ENCODE results near the gene KIF25. TPM values are rescaled to one million over a fixed set of nuclear protein-coding genes. Genes with fewer than 3 reads are reported as not detected.

Gene KIF25, protein sequence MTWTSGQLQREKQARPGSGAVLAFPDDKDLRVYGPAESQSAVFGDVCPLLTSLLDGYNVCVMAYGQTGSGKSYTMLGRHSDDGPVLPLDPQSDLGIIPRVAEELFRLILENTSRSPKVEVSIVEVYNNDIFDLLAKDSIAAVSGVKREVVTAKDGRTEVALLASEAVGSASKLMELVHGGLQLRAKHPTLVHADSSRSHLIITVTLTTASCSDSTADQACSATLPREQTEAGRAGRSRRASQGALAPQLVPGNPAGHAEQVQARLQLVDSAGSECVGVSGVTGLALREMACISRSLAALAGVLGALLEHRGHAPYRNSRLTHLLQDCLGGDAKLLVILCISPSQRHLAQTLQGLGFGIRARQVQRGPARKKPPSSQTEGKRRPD
- total RNA-seq (2014; rRNA removed) = not detected in 2 replicates
- 0.11 TPM for polyA plus RNA-seq (2012)

DNA sequence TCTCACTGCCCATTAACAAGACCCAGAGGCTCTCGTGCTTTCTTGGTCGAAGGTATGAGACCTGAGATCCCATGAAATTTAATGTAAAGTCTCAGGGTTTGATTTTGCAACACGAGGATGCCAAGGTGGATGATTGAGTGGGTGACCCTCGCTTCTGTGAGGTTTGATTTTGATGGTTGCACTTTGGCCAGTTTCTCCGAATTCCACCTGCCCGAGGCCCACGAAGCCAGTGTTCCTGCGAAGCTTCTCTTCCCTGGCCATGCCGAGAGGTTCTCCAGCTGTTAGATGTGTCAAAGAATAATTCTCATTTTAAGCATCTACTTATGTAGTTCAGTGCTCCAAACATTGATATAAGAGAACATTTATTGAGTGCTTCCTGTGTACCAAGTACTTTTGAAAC is at the start of gene KIF25:
Gene KIF25, plus strand, starts transcription at position 30 of the 400 bp plus-strand sequence. CDS start 31,915 bp downstream, outside the sequence.
- DNase-seq (ENCODE audit: low read depth) = no peak

DNA sequence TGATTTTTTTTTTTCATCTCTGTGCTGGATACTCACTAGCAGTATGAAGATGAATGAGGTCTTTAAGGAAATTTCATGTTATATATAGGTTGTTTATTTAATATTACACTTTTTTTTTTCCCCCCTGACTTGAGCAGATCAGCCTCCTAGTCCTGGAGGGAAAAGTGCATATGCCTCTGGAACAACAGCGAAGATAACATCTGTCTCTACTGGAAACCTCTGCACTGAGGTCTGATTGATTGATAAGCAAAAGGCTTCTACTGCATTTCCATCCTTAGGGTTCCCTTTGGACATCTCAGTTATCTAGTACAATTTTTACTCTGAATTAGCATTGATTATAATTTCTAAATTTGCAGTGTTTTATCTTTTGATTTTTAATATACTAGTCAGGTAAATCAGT is 49.8 kb upstream of the KIF25 start:
- DNase-seq (ENCODE audit: low read depth) = no peak

DNA sequence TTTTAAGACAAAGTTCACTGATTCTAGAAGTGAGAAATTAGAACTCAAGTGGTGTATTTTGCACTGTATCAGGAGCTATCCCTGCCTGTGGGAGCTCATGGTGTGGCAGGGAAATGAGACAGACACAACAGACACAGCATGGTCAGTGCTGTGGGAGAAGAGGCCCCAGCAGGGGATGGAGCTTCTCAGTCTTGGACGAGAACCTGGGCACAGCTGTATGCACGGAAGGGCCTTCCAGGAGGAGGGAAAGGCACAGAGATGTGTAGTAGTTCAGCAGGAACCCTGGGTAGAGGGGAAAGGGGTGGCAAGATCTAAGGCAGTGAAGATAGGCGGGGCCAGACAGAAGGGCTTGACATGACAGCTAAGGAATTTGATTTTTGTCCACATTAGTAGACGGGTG is 48.8 kb upstream of the KIF25 start:
- DNase-seq (ENCODE audit: low read depth) = no peak

DNA sequence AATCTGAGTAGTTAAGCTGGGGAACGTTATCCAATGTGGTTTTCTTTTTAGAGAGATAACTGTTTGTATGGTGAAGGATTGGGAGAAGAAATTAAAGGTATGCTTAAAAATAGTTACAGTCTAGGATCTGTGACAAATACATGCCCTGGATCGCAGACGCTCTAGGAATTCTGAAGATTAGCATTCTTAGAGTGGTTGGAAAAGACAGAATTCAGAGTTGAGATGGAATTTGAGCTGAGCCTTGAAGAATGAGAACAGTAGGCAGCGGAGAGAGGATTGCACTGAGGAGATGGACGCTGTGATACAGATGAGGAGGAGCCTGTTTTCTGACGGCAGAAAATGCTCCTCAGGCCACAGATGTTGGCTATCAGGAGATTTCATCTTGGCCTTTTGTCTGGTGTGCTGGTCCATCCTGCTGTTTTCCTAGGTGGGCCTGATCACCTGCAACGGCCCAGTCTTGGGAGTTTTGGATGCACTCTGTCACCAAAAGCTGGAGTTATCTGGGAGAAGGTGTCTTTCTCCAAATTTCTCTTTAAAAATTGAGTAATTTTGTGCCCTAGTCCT is 48.3 kb upstream of the KIF25 start:
- no peak for DNase-seq (ENCODE audit: low read depth)

DNA sequence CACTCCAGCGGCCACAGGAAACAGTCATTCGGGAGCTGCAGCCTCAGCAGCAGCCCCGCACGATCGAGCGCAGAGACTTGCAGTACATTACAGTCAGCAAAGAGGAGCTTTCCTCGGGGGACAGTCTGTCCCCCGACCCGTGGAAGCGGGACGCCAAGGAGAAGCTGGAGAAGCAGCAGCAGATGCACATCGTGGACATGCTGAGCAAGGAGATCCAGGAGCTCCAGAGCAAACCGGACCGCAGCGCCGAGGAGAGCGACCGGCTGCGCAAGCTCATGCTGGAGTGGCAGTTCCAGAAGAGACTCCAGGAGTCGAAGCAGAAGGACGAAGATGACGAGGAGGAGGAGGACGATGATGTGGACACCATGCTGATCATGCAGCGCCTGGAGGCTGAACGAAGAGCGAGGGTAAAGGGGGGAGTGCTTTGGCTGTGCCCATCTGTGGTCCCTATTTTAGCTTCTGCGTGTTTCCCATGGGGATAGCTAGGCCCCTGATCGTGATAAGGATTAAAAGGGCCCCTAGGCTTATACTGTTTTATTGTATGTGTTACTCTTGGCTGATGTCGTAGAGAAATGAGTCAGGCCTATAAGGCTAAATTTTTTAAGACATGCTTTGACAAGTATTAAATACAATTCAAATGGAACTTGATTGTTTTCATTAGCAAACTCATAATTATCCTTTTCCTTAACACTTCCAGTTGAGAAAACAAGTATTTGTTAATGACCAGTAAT is 45.5 kb upstream of the KIF25 start:
- no peak for DNase-seq (ENCODE audit: low read depth)

DNA sequence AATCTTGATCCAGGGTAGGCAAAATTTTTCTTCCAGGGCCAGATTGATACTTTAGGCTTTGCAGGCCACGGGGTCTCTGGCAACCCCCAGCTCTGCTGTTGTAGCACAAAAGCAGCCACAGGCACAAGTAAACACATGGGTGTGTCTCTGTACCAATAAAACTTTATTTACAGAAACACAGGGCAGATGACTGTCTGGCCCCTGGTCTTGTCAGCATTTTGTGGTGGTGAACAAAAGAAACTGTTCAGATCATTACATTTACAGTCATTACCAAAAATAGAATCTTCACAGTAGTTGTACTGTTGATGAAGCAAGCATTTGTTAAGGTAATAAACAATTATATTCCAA is 45.0 kb upstream of the KIF25 start:
- DNase-seq (ENCODE audit: low read depth) = no peak

DNA sequence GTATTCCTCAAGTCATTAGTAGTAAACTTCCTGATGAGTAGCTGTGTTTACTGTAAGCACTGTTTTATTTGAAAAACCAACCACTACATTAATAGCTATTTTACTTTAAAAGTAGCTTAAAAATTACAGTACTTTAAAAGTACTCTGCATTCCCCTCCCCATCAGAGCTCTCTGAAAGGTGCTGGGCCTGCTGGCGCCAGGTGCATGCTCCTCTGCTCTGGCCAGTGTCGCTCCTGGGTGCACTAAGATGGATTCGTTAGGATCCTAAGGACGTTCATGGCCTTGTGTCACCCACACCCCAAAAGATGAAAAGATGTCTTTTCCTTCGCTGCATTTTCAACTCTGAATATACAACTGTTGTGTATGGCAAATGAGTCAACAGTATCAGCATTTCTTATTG is 43.9 kb upstream of the KIF25 start:
- DNase-seq (ENCODE audit: low read depth) = no peak

DNA sequence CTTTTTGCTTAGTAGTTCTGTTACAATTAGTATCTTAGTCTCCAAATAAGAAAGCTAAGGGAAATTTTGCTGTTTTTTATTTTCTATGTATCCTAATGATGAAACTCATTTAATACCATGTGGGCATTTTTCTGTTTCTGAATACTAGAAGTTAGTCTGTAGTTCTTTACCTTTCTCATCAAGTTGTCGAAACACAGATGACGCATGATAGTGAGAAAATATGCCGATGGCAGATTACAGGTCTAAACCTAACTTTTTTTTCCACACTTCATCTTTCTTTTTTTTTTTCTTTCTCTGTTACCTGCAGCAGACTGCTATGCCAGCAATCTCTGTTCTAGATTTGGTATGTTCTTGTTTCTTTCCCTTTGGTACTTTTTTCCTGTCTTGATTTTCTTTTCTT is 43.3 kb upstream of the KIF25 start:
- DNase-seq (ENCODE audit: low read depth) = no peak

DNA sequence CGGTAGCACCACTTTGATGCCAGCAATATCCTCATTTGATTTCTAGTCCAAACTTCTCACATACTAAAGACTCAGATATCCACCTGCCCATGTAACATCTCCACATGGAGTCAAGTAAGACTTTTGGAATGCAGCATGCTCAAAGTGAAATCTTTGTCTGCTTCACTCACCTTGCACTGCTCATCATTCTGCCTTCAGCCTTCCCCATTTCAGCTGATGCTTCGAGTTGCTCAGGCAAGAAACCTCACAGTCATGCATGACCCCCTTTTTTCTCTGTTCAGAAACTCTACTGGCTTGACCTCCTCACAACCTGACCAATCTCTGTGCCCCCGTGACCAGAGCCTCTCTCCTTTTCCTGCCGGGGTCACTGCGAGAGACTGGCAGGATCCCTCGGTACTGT is 41.0 kb upstream of the KIF25 start:
- DNase-seq (ENCODE audit: low read depth) = no peak

DNA sequence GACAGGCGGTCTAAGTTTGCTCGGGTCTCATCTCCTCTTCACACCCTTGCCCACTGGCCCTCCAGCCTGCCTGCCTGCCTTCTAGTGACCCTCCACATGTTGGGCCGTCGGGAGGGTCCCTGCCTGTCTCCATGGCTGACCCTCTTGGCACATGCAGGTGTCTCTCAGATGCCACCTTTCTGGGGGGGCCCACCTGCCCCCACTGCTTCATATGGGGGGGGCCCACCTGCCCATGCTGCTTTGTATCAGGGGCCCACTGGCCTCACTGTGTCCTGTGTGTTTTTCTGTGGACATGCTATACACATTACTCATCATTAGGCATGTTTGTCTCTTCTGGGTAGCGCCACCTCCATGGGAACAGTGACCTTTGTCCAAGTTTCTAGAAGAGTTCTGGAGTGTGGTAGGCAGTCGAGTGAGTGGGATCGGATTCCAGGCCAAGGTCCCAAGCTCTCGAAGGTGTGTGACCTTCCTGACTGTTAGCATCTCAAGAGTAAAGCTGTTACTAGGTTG is 40.4 kb upstream of the KIF25 start:
- DNase-seq (ENCODE audit: low read depth) = peak; percentile 36

DNA sequence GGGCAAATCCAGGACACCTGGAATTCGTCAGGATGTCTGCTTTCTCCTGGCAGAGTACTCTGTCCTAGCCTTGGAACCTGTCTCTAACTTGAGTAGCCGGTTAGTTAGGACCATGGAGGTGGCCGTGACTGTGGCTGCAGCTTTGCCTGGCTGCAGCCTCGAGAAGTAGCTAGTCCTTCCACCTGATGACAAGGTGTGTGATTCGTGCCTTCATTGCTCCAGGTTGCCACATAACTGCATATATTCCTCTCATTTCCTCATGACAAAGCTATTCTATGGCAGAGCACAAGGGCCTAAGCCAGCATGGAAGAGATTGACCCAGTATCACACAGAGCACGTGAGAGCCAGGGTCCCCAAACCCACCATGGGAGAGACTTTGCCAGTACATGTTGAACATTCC is 39.8 kb upstream of the KIF25 start:
- DNase-seq (ENCODE audit: low read depth) = no peak

DNA sequence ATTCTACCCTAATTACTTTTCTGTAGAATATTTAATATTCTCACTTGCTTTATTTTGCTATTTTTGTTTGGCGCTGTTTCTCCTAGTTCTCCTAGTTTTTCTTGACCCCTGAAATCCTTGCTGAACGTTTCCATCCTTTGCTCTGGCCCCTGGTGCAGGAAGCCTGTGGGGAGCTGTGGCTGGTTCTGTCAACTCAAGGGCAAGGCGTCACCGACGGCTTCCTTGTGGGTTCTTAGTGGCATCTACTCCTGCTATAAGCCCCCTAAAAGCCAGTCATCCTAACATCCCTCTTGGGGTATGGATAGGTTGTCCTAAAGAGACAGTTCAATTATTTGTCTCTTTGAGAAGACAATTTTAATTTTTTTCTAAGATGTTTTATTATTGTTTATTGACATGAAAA is 36.9 kb upstream of the KIF25 start:
- DNase-seq (ENCODE audit: low read depth) = no peak

DNA sequence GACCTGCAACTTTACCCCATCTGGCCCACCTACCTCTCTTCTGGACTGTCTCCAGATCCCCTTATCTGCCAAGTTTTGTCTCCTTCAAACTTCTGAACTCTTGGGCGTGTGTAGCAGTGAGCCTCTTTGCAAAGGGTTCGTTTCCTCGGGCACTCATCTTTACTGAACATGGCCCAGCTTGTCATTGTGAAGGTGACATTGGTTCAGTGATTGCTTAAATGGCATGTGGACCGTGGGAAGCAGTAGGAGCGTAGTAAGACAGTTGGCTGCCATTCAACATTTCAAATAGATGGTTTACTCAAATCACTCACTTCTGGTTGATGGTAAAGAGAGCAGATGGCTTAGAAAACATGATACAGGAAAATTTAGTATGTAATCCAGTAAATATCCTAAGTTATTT is 34.8 kb upstream of the KIF25 start:
- no peak for DNase-seq (ENCODE audit: low read depth)

DNA sequence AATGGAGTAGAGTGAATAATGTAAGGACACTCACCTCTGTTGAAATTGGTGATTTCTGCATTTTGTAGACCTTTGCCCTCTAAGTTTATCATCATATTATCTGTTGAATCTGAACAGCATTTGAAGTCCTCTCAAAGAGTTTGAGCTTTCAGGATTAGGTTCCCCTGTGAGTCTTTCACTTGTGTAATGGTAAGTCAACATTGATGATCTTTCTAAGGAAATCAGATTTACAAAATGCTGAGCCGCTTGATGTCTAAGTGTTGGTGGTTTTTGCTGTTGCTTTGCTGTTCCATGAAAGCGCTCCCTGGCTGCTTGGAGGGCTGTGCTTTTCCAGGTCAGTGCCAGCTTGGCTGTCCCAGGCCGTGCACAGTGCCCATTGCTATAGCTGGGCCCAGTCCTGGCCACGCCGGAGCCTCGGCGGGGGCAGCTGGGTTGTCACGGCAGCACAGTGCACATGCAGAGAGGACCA is 33.8 kb upstream of the KIF25 start:
- no peak for DNase-seq (ENCODE audit: low read depth)

DNA sequence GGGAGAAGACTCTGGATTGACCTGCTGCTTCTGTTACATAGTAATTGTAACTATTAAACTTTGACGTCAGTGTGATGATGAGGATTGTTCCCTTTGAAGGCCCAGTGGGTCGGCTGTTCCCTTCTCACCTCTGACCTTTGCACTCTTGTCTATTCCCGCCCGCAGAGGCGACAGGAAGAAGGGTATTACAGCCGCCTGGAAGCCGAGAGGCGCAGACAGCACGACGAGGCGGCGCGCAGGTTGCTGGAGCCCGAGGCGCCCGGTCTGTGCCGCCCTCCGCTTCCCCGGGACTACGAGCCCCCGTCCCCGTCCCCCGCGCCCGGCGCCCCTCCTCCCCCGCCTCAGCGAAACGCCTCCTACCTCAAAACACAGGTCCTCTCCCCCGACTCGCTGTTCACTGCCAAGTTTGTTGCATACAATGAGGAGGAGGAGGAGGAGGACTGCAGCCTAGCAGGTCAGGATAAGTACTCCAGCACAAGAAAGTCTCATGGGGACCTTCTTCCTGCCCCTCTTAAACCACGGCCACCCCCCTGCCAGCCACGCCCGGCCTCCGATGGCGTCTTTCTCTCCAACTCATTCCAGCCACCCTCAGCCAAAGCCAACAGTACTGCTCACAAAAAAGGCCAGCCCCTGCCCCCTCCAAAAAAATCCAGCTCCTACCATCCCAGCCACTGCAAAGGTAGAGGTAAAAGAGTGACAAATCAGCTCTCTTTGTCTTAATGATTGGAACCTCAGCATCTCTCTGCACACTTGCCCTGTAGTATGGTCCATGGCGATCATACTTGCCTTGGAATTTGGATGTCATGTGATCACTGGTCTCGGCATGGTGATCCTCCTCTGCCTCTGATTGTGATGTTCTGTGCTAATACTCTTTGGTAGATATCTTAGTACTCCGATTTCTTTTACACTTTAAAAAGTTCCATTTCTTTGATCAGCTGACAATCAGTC is 31.6 kb upstream of the KIF25 start:
- DNase-seq (ENCODE audit: low read depth) = no peak

DNA sequence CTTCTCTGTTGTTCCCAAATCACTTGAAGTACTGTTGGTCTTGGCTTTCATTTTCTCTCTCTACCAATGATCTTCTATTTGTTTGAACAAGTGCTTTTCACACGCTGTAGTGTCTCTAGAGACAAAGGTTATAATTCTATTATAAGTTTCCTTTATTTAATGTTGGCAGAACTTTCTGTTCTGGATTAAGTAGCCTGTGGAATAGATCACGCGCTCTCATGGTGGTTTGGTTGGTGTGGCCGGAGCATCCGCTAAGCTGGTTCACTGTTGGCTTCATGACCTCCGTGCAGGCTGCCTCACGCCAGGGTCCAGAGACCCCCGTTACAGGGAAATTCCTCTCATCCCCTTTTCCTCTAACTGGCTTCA is 30.9 kb upstream of the KIF25 start:
- no peak for DNase-seq (ENCODE audit: low read depth)

DNA sequence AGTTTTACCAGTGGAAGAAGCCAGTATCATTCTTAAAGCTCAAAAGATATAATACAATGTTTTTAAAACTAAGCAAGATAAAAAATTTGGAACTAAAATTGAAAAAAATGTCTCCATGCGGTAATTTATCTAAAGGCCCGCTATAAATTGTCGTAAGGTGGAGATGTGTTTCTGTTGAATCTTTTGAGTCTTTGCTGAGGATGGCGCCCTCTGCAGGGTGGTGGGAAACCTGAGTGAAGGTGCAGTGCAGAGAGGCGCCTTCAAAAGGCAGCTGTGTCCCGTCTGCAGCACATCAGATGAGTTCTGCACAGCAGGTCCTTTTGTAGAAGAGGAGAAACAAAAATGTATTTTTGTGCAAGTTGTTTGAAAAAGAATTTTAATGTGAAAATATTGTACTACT is 29.4 kb upstream of the KIF25 start:
- peak; percentile 14 for DNase-seq (ENCODE audit: low read depth)

DNA sequence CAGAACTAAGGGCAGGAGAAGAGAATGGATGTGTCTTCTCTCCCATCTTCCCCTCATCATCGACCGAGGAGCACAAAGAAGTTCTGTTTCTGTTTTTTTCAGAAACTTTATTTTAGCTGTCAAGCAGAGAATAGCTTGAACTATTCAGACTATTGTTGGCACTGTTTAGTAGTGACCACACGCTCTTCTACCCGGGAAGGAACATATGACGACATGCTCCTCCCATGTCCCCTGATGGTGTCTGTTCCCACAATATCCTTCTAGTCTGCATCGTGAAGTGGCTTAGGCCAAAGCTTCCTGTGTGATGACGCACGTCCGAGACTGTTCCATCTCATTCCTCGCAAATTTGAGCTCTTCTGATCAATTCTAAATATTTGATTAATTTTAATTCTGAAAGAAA is 27.2 kb upstream of the KIF25 start:
- DNase-seq (ENCODE audit: low read depth) = no peak

DNA sequence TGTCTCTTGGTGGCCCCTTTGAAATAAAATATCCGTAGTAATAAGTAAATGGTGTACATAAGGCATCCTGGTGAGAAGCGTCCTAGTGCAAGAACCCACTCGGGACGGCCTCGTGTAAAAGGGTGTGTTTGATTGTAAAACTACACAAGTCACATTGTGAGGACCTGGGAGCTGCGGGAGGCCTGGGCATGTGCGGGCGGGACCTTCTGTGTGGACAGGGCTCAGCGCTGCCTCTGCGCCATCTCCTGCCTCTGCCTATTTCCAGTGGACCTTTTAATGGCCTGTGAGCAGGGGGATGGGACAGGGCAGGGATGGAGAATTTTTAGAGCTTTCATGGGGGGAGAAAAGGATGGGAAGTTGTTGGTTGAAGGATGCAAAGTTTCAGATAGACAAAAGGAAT is 25.3 kb upstream of the KIF25 start:
- no peak for DNase-seq (ENCODE audit: low read depth)

DNA sequence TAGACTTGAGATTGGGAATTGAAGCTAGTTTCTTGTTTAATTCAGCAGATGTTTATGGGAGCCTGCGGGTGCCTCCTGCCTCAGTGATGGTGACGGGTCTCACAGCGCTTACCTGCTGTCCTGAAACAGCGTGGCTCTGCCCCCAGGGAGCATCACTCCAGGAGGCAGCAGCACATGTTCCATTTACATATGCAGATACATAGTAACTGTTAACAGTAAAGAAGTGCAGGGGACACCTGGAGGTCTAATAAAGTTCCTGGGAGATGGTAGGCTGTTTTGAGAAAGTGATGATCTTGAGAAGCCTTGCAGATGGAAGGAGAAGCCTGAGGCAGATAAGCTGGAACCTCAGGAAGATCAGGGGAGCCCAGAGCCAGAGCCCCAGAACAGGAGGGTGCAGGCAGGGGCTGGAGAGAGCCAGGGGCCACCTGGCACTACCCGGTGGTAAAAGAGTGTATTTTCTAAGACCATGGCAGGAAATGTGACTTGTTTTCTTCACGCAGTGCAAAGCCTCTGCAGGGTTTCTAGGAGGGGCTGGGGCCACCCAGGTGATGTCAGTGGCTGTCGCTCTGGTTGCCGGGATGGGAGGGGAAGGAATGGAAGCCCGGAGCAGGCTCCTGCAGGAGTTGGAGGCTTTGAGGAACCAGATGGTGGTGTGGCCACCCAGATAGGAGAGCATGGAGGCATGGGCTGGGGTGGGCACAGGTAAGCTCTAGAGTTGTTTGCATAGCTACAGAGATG is 24.2 kb upstream of the KIF25 start:
- no peak for DNase-seq (ENCODE audit: low read depth)
